Activated CD8-positive, alpha-beta memory T cell treated with anti-CD3 and anti-CD28 coated beads for 1 hour (primary cell): ENCODE results near the gene ALPK3.

Source experiments
- DNase-seq, 2 donors: peaks; one replicate each; pipeline ENCODE4 v3.0.0-alpha.2; 2020; ENCODE audit warnings: low read depth in 1 of 2; ENCODE audit errors: extremely low read depth in 1 of 2

Gene ALPK3

GRCh38 chr15:84797212-84797611 is 19.9 kb upstream of the ALPK3 start:
- DNase-seq: no peak

GRCh38 chr15:84797801-84798200 is 19.4 kb upstream of the ALPK3 start:
- DNase-seq: no peak

GRCh38 chr15:84798436-84798946 is 18.7 kb upstream of the ALPK3 start:
- no peak for DNase-seq

- no peak for DNase-seq
Measured at GRCh38 chr15:84799511-84800187, 17.5 kb upstream of the ALPK3 start.

GRCh38 chr15:84800365-84800806 is 16.8 kb upstream of the ALPK3 start:
- no peak for DNase-seq

GRCh38 chr15:84804005-84804900 is 12.9 kb upstream of the ALPK3 start:
- no peak for DNase-seq

- no peak for DNase-seq
Measured at GRCh38 chr15:84805221-84805620, 11.9 kb upstream of the ALPK3 start.

GRCh38 chr15:84807228-84807627 is 9.9 kb upstream of the ALPK3 start:
- no peak for DNase-seq

GRCh38 chr15:84810073-84810840 is 6.9 kb upstream of the ALPK3 start:
- DNase-seq: no peak

GRCh38 chr15:84811151-84811550 is 6.0 kb upstream of the ALPK3 start:
- DNase-seq: no peak

GRCh38 chr15:84811828-84812227 is 5.3 kb upstream of the ALPK3 start:
- no peak for DNase-seq

- DNase-seq: no peak
Measured at GRCh38 chr15:84812842-84813241, 4.3 kb upstream of the ALPK3 start.

- DNase-seq: no peak
Measured at GRCh38 chr15:84813435-84813834, 3.7 kb upstream of the ALPK3 start.

- DNase-seq: no peak
Measured at GRCh38 chr15:84813931-84814330, 3.2 kb upstream of the ALPK3 start.

GRCh38 chr15:84814916-84815315 is 2.2 kb upstream of the ALPK3 start:
- no peak for DNase-seq

GRCh38 chr15:84817466-84818081 is 418 bp downstream of the ALPK3 start:
- no peak for DNase-seq

GRCh38 chr15:84818261-84819131 is 1.3 kb downstream of the ALPK3 start:
- no peak for DNase-seq

- DNase-seq: no peak
Measured at GRCh38 chr15:84819291-84819768, 2.2 kb downstream of the ALPK3 start.

GRCh38 chr15:84819791-84820190 is 2.6 kb downstream of the ALPK3 start:
- DNase-seq: no peak
